Stomach (tissue), 9 donors: ENCODE results near the gene CALML6. TPM values are rescaled to one million over a fixed set of nuclear protein-coding genes. Genes with fewer than 3 reads are reported as not detected.
A peak's percentile ranks its signal among the peaks of the same experiment; 100 is the strongest.

Experiments used
- DNase-seq, 2 donors: peaks; one replicate each; pipeline versions ENCODE4 v3.0.0 to v3.0.0-alpha.2; 2013 to 2019
- H3K27ac ChIP-seq, 5 donors: fragments of 200-600 bp in 4 of 5; sonication (generic) in 4 of 5; one replicate each; pipeline ENCODE4 v1.5.1; 2013 to 2019; ENCODE audit warnings: mild to moderate bottlenecking in 1 of 5, moderate library complexity in 1 of 5
- H3K27me3 ChIP-seq, 3 donors: fragments of 200-600 bp; sonication (generic); one replicate each; pipeline ENCODE4 v1.5.1; 2017 to 2019; ENCODE audit warnings: mixed run types in 1 of 3
- H3K36me3 ChIP-seq, 4 donors: fragments of 200-600 bp; sonication (generic); 1 replicate in 3 of 4; 2 replicates in 1 of 4; pipeline ENCODE4 v1.5.1; 2016 to 2019
- H3K4me1 ChIP-seq, 4 donors: fragments of 200-600 bp; sonication (generic); one replicate each; pipeline ENCODE4 v1.5.1; 2016 to 2019
- H3K4me3 ChIP-seq, 4 donors: fragments of 200-600 bp; sonication (generic) in 3 of 4; one replicate each; pipeline ENCODE4 v1.5.1; 2016 to 2019; ENCODE audit warnings: mild to moderate bottlenecking in 1 of 4
- H3K9me3 ChIP-seq, 4 donors: fragments of 200-600 bp; sonication (generic); one replicate each; pipeline ENCODE4 v1.5.1; 2016 to 2019
- EP300 ChIP-seq: sonication (generic); formaldehyde crosslinking; IDR thresholded peaks from one replicate; pipeline ENCODE4 v1.6.1; 2017; ENCODE audit warnings: antibody characterized with exemption
- POLR2A ChIP-seq, 4 donors: fragments of 450-650 bp; IDR thresholded peaks; one replicate each; pipeline ENCODE4 v1.6.1; 2016; ENCODE audit warnings: antibody characterized with exemption in 4 of 4, control low read depth in 2 of 4, mild to moderate bottlenecking in 1 of 4, moderate library complexity in 1 of 4
- POLR2AphosphoS5 ChIP-seq, 3 donors: sonication (generic); formaldehyde crosslinking; IDR thresholded peaks; one replicate each; pipeline ENCODE4 v1.6.1; 2016; ENCODE audit warnings: antibody characterized with exemption in 3 of 3
- WGBS, 5 donors: extraction: QIAGEN DNeasy Blood & Tissue Kit in 3 of 5; methylation state at CpG; one replicate each; pipeline versions ENCODE4 v1.1.5 to v1.1.7; 2013 to 2018; 5-methylcytosine and 5-hydroxymethylcytosine counted together
- intact Hi-C: fragments of 100-400 bp; cut with DNase I; formaldehyde crosslinking; loops from one replicate; pipeline ENCODE4 v1.15.1; 2023; ENCODE audit warnings: low total_unique reads
- polyA plus RNA-seq, 3 donors: library from polyadenylated mRNA; stranded (reverse); fragments of 200-250 nt; gene quantifications; one replicate each; pipeline ENCODE4 v1.2.3, GENCODE V29; 2013
- total RNA-seq, 5 donors: library from RNA; depleted of rRNA; stranded (reverse); fragments of >200 nt; gene quantifications; one replicate each; pipeline versions ENCODE4 v1.1.0 to v1.2.3, GENCODE V29; 2014 to 2016
- TF ChIP-seq, protein P1 (sequence below), 7 experiments: fragments of 450-650 bp in 4 of 7; fragments of 200-600 bp in 3 of 7; sonication (generic) in 3 of 7; IDR thresholded peaks; one replicate each; pipeline ENCODE4 v1.5.1; 2016 to 2019; ENCODE audit warnings: antibody characterized with exemption in 7 of 7, control low read depth in 2 of 7, mild to moderate bottlenecking in 1 of 7
- donor health status: healthy with polysubstance abuse.
- donor health status: Bipolar disorder and iron deficiency.
- donor health status: healthy.

Gene CALML6
- total and polyA plus RNA-seq, 8 donors = 1.4 to 5.7 (median 2.6) TPM; not detected in 5

DNA sequence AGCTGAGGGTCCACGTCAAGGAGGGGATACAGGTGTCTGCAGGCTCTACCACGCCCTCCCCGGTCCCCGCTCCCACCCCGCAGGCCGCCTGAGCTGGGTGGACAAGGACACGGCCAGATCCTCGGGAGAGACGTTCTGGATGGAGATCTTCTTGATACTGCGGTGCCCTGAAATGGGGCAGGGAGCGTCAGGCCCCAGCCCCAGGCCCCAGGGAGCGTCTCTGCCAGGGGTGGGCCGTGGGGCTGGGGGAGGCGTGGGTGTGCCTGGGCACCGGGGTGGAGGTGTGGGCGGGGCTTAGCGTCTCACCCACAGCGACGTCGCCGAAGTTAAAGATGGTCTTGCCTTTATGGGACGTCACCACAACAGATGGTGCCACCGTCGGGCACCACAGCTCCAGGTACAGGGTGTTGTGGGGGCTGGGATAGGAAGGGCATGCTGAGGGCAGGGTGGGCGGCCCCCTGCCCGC is 11.3 kb downstream of the CALML6 start:
- Histone ChIP-seq H3K36me3 (no peaks in the 10 kb centered on the region), H3K27ac (no peak overlapping the region), H3K4me1 (no peaks in the 10 kb centered on the region), H3K27me3 (no peaks in the 10 kb centered on the region), H3K9me3 (no peaks in the 10 kb centered on the region), H3K4me3 (no peak overlapping the region)
- TF ChIP-seq POLR2A (IDR thresholded peaks at IDR 0.05) (no peak), EP300 (no peak)
- 74 to 85% (median 79%) methylated on average over 19 to 26 of the region's 26 CpGs for WGBS, 5 donors
- DNase-seq = peak in 1 of 2 donors; percentile 3
- intact Hi-C loops = no loop called here

DNA sequence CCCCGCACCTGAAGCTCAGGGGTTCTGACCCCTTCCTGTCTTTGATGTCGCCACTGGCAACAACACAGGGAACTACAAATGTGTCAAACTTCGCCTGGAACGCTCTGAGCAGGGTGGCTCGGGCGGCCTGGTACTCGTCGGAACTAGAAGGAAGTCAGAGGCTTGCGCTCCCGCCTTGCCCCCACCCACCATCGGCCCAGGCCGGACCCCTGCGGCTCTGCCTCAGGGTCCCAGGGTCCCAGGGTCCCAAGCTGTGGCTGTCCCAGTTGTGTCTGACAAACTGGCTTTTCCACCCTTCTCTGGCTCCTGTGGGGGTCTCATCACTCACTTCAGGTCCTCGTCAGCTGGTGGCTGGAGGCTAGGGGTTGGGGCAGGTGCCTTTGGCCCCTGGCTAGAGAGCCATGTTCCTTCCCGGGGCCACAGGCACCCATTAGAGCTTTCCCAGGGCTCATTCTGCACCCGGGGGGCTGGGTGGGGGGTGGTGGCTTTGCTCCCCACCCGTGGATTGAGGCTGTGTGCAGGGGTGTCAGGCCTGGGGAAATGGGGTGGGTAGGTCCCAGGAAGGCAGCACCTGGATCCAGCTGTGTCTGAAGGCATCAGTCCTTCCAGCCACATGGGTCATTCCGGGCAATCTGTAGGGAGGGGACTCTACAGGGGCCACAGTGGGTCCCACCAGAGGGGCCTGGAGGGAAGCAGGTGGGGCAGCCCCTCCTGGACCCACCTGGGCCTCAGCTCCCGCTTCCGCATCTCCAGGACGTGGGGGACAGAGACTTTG is 12.0 kb downstream of the CALML6 start:
- TF ChIP-seq EP300 (no peak), POLR2A (IDR thresholded peaks at IDR 0.05) (no peak)
- DNase-seq = peak in 1 of 2 donors; percentile 1
- H3K36me3 ChIP-seq = no peaks in the 10 kb centered on the region
- H3K4me1 ChIP-seq = no peaks in the 10 kb centered on the region
- no peak overlapping the region for H3K4me3 ChIP-seq
- intact Hi-C loops = no loop called here
- WGBS, 5 donors = 72 to 81% (median 78%) methylated on average over 15 to 21 of the region's 21 CpGs
- no peaks in the 10 kb centered on the region for H3K27me3 ChIP-seq
- H3K9me3 ChIP-seq = no peaks in the 10 kb centered on the region
- H3K27ac ChIP-seq = no peak overlapping the region

DNA sequence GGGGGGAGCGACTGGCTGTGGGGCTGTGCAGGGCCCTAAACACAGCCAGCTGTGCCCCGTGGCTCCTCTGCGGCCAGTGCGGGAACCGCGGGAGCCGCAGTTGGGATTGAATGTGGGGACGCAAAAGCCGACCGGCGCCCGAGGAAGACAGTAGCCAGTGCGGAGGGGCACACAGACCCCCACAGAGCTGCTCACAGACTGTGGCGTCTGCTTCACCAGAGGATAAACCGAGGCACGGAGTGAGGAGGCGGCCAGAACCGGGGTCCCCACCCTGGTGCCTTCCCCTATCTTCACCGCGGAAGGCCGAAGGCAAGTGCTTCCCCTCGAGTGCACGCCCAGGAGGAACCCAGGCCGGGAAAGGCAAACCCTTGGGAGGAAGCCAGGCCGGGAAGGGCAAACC is 12.7 kb downstream of the CALML6 start:
- Histone ChIP-seq H3K4me3 (no peak overlapping the region), H3K36me3 (no peaks in the 10 kb centered on the region), H3K27me3 (no peaks in the 10 kb centered on the region), H3K9me3 (no peaks in the 10 kb centered on the region), H3K4me1 (no peaks in the 10 kb centered on the region), H3K27ac (no peak overlapping the region)
- no peak for TF ChIP-seq POLR2AphosphoS5 (IDR thresholded peaks at IDR 0.05)
- TF ChIP-seq, protein P1, sequence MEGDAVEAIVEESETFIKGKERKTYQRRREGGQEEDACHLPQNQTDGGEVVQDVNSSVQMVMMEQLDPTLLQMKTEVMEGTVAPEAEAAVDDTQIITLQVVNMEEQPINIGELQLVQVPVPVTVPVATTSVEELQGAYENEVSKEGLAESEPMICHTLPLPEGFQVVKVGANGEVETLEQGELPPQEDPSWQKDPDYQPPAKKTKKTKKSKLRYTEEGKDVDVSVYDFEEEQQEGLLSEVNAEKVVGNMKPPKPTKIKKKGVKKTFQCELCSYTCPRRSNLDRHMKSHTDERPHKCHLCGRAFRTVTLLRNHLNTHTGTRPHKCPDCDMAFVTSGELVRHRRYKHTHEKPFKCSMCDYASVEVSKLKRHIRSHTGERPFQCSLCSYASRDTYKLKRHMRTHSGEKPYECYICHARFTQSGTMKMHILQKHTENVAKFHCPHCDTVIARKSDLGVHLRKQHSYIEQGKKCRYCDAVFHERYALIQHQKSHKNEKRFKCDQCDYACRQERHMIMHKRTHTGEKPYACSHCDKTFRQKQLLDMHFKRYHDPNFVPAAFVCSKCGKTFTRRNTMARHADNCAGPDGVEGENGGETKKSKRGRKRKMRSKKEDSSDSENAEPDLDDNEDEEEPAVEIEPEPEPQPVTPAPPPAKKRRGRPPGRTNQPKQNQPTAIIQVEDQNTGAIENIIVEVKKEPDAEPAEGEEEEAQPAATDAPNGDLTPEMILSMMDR (IDR thresholded peaks at IDR 0.05) = no peak
- no peak for TF ChIP-seq POLR2A (IDR thresholded peaks at IDR 0.05)
- no peak for TF ChIP-seq EP300
- WGBS, 5 donors = 76 to 83% (median 81%) methylated on average over 25 of the region's 25 CpGs
- DNase-seq = peak in 1 of 2 donors; percentile 1
- intact Hi-C loops = no loop called here

DNA sequence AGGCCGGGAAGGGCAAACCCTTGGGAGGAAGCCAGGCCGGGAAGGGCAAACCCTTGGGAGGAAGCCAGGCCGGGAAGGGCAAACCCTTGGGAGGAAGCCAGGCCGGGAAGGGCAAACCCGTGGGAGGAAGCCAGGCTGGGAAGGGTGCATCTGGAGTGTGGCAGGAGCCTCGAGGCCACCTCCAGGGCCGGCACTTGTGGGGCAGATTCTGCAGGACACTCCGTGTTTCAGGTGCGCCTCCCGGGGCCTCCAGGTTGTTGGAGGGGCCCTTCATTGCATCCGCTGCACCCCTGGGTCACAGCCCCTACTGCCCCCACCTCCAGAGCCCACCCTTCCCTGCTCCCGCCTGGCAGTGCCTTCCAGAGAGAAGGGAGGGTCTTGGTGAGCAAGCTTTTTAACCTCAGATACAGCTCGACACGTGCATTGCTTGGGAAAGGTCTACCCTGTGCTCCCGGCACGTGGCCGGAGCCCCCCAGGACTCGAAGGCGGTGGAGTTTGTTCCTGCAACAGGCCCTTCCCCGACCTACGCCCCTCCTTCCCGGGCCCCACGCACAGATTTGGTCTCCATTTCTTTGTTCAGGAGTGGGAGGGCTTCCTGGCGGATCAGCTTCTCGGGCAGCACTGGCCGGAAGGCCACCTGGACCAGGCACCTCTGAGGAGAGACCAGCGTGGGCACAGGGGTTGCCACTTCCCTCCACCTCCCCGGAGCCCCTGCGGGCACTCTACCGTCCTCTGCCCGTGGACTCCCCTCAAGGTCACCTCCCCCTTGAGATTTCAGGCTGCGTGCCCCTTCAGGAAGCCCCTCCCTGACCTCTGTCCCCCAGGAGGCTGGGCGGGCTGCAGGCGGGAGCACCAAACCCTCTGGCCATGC is 13.4 kb downstream of the CALML6 start:
- H3K36me3 ChIP-seq = no peaks in the 10 kb centered on the region
- TF ChIP-seq POLR2AphosphoS5 (IDR thresholded peaks at IDR 0.05) (no peak), POLR2A (IDR thresholded peaks at IDR 0.05) (no peak), EP300 (no peak)
- TF ChIP-seq, protein P1 (IDR thresholded peaks at IDR 0.05) = no peak
- intact Hi-C loops = no loop called here
- H3K9me3 ChIP-seq = no peaks in the 10 kb centered on the region
- DNase-seq = peak in 1 of 2 donors; percentile 1
- 64 to 81% (median 73%) methylated on average over 20 to 32 of the region's 34 CpGs for WGBS, 5 donors
- H3K4me3 ChIP-seq = no peak overlapping the region
- H3K4me1 ChIP-seq = no peaks in the 10 kb centered on the region
- no peaks in the 10 kb centered on the region for H3K27me3 ChIP-seq
- no peak overlapping the region for H3K27ac ChIP-seq

DNA sequence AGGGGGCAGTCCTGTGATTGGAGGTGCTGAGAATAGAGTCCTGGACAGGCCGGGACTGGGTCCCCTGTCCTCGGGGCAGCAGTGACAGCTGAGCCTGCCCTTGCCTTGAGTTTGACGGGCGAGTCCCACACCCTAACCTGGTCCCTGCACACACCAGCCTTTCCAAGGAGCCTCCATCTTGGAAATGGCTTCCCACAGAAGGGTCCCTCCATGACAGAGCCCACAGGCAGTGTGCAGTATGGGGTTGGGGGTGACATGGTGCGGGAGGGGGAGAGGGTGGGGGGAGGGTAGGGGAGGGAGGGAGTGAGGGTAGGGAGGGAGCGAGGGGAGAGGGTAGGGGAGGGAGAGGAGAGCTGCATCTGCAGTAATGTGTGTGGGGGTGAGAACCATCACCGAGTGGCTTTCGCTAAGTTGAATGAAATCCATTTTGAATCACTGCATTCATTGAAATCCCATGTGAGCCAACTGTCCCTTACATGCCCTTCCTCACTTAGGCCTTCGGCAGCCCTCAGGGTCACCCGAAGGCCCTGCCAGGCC is 14.1 kb downstream of the CALML6 start:
- Histone ChIP-seq H3K4me1 (no peaks in the 10 kb centered on the region), H3K36me3 (no peaks in the 10 kb centered on the region), H3K27me3 (no peaks in the 10 kb centered on the region), H3K9me3 (no peaks in the 10 kb centered on the region), H3K4me3 (no peak overlapping the region), H3K27ac (no peak overlapping the region)
- TF ChIP-seq, protein P1 (IDR thresholded peaks at IDR 0.05) = no peak
- TF ChIP-seq EP300 (no peak), POLR2AphosphoS5 (IDR thresholded peaks at IDR 0.05) (no peak), POLR2A (IDR thresholded peaks at IDR 0.05) (no peak)
- peak in 1 of 2 donors; percentile 2 for DNase-seq
- intact Hi-C loops = no loop called here
- 59 to 77% (median 71%) methylated on average over 5 to 10 of the region's 10 CpGs for WGBS, 5 donors
